Kasumi-1 (cell line): ENCODE results near the gene SARS1.

ENCODE experiments used
- DNase-seq, 2 experiments: peaks; one replicate each; lab custom pipeline; 2025; lab: John Stamatoyannopoulos, UW

The SARS1 gene

GRCh38 chr1:109225711-109226445 lies 12.2 kb downstream of the SARS1 start:
- DNase-seq, result no peak

GRCh38 chr1:109228167-109228566 lies 14.4 kb downstream of the SARS1 start:
- DNase-seq, result no peak

GRCh38 chr1:109229531-109230127 lies 15.9 kb downstream of the SARS1 start:
- no peak for DNase-seq

GRCh38 chr1:109231066-109231465 lies 17.3 kb downstream of the SARS1 start:
- no peak for DNase-seq

GRCh38 chr1:109235137-109235536 lies 21.4 kb downstream of the SARS1 start:
- DNase-seq, result no peak

GRCh38 chr1:109237512-109237911 lies 23.8 kb downstream of the SARS1 start:
- no peak for DNase-seq

- DNase-seq, result no peak
Observed at GRCh38 chr1:109238382-109238781, 24.7 kb downstream of the SARS1 start.

GRCh38 chr1:109239047-109239408 lies 25.3 kb downstream of the SARS1 start:
- DNase-seq, result no peak

GRCh38 chr1:109239409-109240068 lies 25.8 kb downstream of the SARS1 start:
- DNase-seq, result peak; percentile 14 to 33

- peak; percentile 12 to 18 for DNase-seq
Observed at GRCh38 chr1:109240158-109241152, 26.7 kb downstream of the SARS1 start.

GRCh38 chr1:109241344-109241743 lies 27.6 kb downstream of the SARS1 start:
- no peak for DNase-seq

- DNase-seq, result no peak
Observed at GRCh38 chr1:109241841-109242345, 28.2 kb downstream of the SARS1 start.

- DNase-seq, result no peak
Observed at GRCh38 chr1:109242387-109242786, 28.7 kb downstream of the SARS1 start.

GRCh38 chr1:109243221-109243620 lies 29.5 kb downstream of the SARS1 start:
- no peak for DNase-seq

- no peak for DNase-seq
Observed at GRCh38 chr1:109243860-109244552, 30.3 kb downstream of the SARS1 start.

GRCh38 chr1:109246141-109246551 lies 32.4 kb downstream of the SARS1 start:
- no peak for DNase-seq

GRCh38 chr1:109247401-109248365 lies 34.0 kb downstream of the SARS1 start:
- DNase-seq, result no peak

GRCh38 chr1:109248444-109248796 lies 34.7 kb downstream of the SARS1 start:
- no peak for DNase-seq

GRCh38 chr1:109248797-109249629 lies 35.3 kb downstream of the SARS1 start, which contains the start of gene CELSR2:
CELSR2 (plus strand) TSS chr1:109249539; CDS start chr1:109250080, 541 bp downstream.
- peak; percentile 44 to 49 for DNase-seq
